Ovary (tissue), 3 donors: ENCODE measurements around the gene NDFIP1.

ENCODE experiments used
- CTCF ChIP-seq, 3 donors: fragments of 450-650 bp in 2 of 3; fragments of 200-600 bp in 1 of 3; IDR thresholded peaks; one replicate each; pipeline versions ENCODE4 v1.5.1 to v1.8.0; 2016 to 2022; ENCODE audit warnings: antibody characterized with exemption in 3 of 3, mild to moderate bottlenecking in 1 of 3
- EP300 ChIP-seq: sonication (generic); formaldehyde crosslinking; IDR thresholded peaks from one replicate; pipeline ENCODE4 v1.6.1; 2017; ENCODE audit warnings: antibody characterized with exemption
- donor health status: DM: no; HTN: no; CAD: no.

GRCh38 chr5:142070734-142071133, 37.8 kb upstream of the NDFIP1 start:
- TF ChIP-seq EP300 (no peak), CTCF (IDR thresholded peaks at IDR 0.05) (no peak)
